GM12891 (cell line): ENCODE results near the gene MAG.
A peak's percentile ranks its signal among the peaks of the same experiment; 100 is the strongest.

Experiments used
- DNase-seq: peaks from one replicate; pipeline ENCODE4 v3.0.0; 2011; ENCODE audit warnings: low spot score; ENCODE audit not compliant: insufficient read length
- FAIRE-seq: peaks from 2 replicates; lab custom pipeline; 2011; peaks lifted over from hg19 to GRCh38; lab: Jason Lieb, UNC
- PAX5 ChIP-seq: IDR thresholded peaks from 2 replicates; pipeline ENCODE4 v1.6.1; 2011; ENCODE audit warnings: low read length, moderate library complexity, mild to moderate bottlenecking; ENCODE audit not compliant: insufficient read depth, severe bottlenecking
- POLR2A ChIP-seq: IDR thresholded peaks from 2 replicates; pipeline ENCODE4 v1.6.1; 2011; ENCODE audit warnings: low read depth, low read length, control low read depth
- POLR2AphosphoS5 ChIP-seq: IDR thresholded peaks from 2 replicates; pipeline ENCODE4 v1.6.1; 2011; ENCODE audit warnings: low read depth, low read length, control low read depth
- POU2F2 ChIP-seq: IDR thresholded peaks from 2 replicates; pipeline ENCODE4 v1.6.1; 2011; ENCODE audit warnings: low read depth, mild to moderate bottlenecking, control low read depth, low read length, moderate library complexity
- SPI1 ChIP-seq: IDR thresholded peaks from 2 replicates; pipeline ENCODE4 v1.6.1; 2011; ENCODE audit warnings: low read depth, low read length, control low read depth
- TAF1 ChIP-seq: IDR thresholded peaks from 2 replicates; pipeline ENCODE4 v1.6.1; 2011; ENCODE audit warnings: low read depth, low read length, control low read depth

The MAG gene

DNA sequence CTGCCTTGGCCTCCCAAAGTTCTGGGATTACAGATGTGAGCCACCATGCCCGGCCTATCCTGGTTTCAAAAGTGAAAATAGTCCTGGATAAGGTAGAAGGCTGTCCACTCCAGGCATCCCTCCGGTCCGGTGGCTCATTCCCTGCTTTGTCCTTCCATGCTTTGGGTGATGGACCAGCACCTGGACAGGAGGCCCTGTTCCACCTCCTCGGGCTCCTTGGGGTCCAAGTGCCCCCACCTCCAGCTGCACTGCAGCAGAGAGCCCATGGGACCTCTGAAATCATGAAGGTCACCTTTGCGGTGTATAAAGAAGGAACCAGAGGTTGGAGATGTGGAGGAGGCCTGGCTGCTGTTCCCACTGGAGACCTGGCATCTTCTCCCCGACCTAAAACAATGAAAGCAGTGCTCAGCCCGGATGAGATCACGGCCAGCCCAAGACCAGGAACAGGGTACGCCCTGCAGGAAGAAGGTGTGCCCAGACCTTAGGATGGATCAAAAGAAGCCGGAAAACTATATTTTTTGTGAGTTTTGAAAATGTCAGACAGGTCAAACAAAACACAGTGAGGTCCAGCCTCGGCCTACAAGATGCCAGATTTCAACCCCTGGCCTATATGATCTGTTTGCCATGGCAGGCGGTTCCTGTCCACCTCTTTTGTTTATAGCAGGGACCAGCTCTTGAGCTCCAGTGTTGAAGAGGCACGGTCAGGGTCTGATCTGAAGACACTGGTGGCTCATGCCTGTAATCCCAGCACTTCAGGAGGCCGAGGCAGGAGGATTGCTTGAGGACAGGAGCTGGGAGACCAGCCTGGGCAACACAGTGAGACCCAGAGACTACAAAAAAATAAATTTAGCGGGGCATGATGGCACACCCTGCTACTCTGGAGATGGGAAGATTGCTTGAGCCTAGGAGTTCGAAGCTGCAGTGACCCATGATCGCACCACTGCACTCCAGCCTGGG lies 37.3 kb upstream of the MAG start:
- no peak for FAIRE-seq
- TF ChIP-seq TAF1 (no peak), POLR2AphosphoS5 (no peak), POLR2A (no peak), PAX5 (no peak), SPI1 (no peak), POU2F2 (no peak)
- DNase-seq: no peak

DNA sequence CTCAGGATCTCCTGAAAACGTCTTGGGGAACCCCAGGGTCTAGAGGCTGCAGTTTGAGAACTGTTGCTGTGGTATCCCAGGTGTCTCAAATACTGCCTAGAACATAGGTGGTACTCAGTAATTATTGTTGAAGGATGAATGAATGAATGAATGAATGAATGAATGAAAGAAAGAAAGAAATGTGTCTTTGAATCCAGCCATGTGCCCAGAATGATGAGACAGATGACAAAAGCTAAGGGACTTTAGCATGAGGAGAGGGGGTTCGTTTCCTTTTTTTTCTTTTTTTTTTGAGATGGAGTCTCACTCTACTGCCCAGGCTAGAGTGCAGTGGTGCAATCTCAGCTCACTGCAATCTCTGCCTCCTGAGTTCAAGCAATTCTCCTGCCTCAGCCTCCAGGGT lies 35.4 kb upstream of the MAG start:
- no peak for DNase-seq
- TF ChIP-seq SPI1 (no peak), POLR2AphosphoS5 (no peak), PAX5 (no peak), POU2F2 (no peak), POLR2A (no peak), TAF1 (no peak)
- no peak for FAIRE-seq

DNA sequence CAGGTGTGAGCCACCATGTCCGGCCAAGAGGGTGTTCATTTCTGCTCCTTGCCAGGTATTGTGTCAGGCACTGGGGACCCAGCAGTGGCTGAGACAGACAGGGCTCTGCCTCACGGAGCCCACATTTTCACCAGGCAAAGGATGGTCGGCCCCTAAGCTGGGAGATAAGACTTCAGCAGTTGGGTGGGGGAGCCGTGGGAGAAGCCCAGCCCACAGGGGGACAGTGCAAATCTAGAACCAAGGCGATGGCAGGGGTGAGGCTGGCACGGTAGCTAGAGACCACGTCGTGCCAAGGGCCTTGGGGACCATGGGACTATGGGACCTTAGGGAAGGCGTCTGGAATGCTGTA lies 34.9 kb upstream of the MAG start:
- TF ChIP-seq PAX5 (no peak), POU2F2 (no peak), POLR2AphosphoS5 (no peak), TAF1 (no peak), SPI1 (no peak), POLR2A (no peak)
- FAIRE-seq: no peak

DNA sequence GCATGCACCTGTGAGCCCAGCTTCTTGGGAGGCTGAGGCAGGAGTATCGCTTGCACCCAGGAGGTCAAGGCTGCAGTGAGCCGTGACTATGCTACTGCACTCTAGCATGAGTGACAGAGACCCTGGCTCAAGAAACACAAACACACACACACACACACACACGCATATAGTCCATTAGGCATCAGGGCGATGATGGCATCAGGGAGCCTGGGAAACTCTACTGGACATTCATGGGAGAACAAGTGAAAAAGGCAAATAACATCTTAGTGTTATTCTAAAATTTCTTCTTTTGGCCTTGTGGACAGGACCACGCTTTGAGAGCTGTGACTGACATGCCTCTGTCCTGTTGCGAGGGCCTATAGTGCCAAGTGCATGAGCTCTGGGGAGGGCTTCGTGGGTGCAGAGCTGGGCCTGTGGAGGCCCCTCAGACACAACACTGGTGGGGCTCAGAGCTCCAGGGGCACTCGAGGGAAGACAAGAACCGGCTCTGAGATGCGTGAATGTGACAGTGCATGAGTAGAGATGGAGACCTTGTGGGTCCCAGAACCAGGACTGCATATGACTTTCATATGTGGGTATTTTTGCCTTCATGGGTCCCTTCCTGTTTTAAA lies 31.2 kb upstream of the MAG start:
- DNase-seq: no peak
- TF ChIP-seq POU2F2 (no peak), POLR2A (no peak), TAF1 (no peak), SPI1 (no peak), POLR2AphosphoS5 (no peak), PAX5 (no peak)
- no peak for FAIRE-seq

More for the DNA sequence above, 34.9 kb upstream of the MAG start:
- no peak for DNase-seq

DNA sequence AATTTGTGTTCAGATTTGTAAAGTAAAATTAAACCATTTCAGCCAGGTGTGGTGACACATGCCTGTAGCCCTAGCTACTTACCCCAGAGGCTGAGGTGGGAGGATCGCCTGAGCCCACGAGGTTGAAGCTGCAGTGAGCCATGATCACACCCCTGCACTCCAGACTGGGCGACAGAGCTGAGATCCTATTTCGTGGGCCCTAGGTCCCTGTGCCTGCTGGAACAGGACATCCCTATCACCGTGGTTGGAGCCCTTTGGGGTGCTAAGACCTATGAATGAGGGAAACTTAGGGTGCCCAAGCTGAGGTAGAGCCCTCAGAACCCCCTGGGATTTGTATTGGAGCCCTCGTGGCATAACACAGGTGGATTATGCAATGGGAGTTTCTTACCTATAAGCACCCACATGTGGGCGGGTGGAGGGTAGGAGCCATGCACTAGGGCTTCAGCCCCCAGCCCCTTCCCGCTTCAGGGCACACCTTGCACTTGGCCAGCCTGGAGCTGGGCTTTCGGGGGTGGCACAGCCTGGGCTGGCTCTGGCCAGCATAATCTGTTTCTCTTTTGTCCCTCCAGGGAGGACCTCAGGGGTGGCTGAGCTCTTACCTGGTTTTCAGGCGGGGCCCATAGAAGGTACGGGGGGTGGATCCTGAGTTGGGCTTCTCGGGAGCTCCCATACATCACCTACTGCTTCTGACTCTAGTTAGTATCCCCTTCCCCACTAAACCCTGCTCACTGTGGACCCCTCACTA lies 30.4 kb upstream of the MAG start:
- FAIRE-seq (no peak), DNase-seq (no peak)
- TF ChIP-seq TAF1: no peak
- no peak for TF ChIP-seq POLR2A
- TF ChIP-seq POLR2AphosphoS5: 0 out of 2 replicates have a peak, but pooled peaks have one; percentile 14

DNA sequence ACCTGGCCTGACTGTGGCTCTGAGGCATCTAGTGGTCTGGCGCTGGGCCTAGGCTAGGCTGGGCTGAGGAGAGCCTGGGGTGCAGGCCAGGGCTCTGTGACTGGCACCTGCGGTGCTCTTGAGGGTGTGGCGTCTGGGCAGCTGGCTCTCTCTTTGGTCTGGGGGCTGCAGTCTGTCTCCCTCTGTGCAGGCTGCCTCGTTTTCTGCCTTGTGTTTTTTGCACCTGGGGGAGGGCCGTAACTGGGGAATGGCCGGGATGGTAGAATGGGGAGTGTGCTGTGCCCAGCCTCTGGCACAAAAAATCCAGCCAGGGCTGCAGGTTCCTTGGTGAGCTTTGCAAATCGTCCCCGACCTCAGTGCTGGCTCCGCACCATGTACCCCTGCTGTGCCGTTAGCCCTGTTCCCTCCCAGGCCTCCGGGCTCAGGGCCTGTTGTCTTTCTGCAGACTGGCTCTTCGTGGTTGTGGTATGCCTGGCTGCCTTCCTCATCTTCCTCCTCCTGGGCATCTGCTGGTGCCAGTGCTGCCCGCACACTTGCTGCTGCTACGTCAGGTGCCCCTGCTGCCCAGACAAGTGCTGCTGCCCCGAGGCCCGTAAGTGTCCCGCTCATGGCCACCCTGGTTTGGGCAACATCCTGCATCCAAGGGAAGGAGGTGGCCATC lies 29.7 kb upstream of the MAG start:
- no peak for DNase-seq
- TF ChIP-seq SPI1 (no peak), TAF1 (no peak), POU2F2 (no peak), POLR2AphosphoS5 (no peak), PAX5 (no peak), POLR2A (no peak)
- no peak for FAIRE-seq

DNA sequence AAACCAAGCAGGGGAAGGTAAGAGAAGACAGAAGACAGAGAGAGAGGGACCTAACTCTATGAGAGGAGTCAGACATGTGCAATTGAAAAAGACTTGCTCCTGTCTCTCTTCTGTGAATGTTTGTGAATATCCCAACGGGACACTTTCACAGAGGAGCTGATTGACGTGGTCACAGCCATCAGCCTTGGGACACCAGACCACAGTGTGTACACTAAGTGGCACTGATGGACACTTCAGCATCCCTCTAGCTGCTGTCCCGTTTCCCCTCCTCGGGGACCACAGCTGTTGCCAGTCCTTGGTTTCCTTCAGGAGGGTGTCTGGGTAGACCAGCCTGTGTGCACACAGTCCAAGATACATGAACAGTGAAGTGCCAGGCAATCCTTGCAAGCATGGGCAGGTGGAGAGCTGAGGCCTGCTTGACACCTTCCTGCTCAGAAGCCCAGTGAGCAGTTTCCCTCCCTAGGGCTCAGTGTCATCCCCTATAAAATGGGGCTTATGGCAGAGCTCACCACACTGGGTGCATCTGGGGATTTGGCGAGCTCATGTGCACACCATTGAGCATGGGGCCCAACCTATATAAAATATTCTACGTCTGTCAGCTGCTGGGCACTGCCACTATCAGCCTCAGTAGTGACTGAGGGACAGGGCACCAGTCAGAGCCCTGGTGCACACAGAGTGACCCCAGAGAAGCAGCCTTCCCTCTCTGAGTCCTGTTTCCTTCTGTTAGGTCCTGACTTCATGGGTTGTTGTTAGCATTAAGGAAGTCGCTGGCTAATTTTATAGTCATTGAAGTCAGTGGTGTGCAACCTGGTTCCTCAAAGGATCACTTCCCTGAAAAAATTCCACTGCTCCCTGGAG lies 27.5 kb upstream of the MAG start:
- no peak for TF ChIP-seq POLR2AphosphoS5
- TF ChIP-seq TAF1: no peak
- no peak for TF ChIP-seq SPI1
- no peak for TF ChIP-seq POU2F2
- peak; percentile 10; the same call in 1 of the 2 replicates for TF ChIP-seq POLR2A
- no peak for TF ChIP-seq PAX5
- DNase-seq: no peak
- FAIRE-seq: no peak

DNA sequence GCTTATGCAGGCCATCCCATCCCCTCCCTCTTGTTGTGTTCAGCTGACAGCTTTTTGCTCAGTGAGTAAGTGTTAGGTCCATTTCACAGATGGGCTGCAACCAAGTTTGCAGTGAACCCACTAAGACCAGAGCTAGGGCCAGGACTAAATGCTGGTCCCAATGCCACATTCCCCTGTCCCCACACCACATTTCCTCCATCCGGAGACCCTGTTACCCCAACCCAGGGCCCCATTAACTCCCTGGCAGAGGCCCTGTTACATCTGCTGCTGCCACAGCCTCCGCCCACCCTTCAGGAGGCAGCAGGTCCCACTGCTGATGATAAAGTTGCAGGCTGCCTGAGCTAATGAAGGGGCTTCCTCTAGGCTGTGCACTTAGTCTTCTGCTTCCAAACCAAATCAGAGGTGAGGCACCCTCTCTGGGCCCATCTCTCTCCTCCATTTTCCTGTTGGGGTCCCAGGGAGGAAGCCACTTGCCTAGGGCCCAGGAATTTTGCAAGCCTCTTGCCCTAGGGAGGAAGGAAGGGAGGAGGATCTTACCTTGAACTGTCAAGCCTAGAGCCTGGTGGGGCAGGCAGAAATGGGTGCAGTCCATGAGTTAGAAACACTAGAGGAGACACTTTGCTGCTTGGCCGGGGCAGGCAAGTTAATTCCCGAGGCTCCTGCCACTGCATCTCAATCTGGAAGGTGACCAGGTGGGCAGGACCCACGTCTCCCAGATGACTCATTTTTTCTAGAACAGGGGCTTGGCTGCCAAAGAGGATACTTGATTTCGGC lies 26.6 kb upstream of the MAG start:
- DNase-seq: no peak
- TF ChIP-seq POU2F2 (no peak), SPI1 (no peak), TAF1 (no peak), PAX5 (no peak), POLR2AphosphoS5 (0 out of 2 replicates have a peak, but pooled peaks have one; percentile 35), POLR2A (0 out of 2 replicates have a peak, but pooled peaks have one; percentile 4)
- FAIRE-seq: no peak
